Gastrocnemius medialis (tissue), 4 donors: Measurements from ENCODE around the gene UBL4A.

Experiments
- CTCF ChIP-seq, 5 experiments: fragments of 450-650 bp in 3 of 5; fragments of 200-600 bp in 2 of 5; sonication (generic) in 2 of 5; IDR thresholded peaks in 4 of 5; conservative IDR thresholded peaks in 1 of 5; 1 replicate in 4 of 5; 2 replicates in 1 of 5; pipeline ENCODE4 v1.5.1; 2016 to 2019; ENCODE audit warnings: antibody characterized with exemption in 5 of 5, mild to moderate bottlenecking in 3 of 5, moderate library complexity in 3 of 5
- POLR2A ChIP-seq, 2 donors: fragments of 450-650 bp; IDR thresholded peaks; one replicate each; pipeline ENCODE4 v1.6.1; 2017; ENCODE audit warnings: antibody characterized with exemption in 2 of 2, mild to moderate bottlenecking in 2 of 2, moderate library complexity in 2 of 2

- TF ChIP-seq POLR2A (IDR thresholded peaks at IDR 0.05) (no peak), CTCF (IDR thresholded peaks at IDR 0.05 in 4 of 5, conservative IDR thresholded peaks at IDR 0.05 in 1 of 5) (no peak)
These were observed 3.1 kb downstream of the UBL4A start for GRCh38 chrX:154483325-154483724.
